ENCODE measurements around the gene BRD4.
A peak's percentile ranks its signal among the peaks of the same experiment; 100 is the strongest.
"Not testable (repeated sequence)": the region's sequence is repeated elsewhere in the genome, so short reads cannot be mapped to it uniquely, and the experiment has no call there.

The BRD4 gene

DNA sequence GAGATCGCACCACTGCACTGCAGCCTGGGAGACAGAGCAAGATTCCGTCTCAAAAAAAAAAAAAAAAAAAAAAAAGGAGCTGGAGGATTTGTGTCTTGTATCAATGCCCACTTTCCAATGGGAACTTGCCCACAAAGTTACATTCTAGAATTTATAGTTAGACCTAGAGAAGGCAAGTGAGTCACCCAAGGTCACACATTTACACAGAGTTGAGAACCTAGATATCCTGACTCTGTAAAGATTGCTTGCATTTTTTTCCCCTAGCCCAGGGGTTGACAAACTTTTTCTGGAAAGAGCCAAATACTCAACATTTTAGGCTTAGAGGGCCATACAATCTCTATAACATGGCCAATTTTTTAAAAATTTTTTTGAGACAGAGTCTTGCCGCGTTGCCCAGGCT lies 7.7 kb upstream of the BRD4 start:
- POLR2A ChIA-PET: no interaction called here
- CTCF ChIA-PET: no interaction called here
- DNase-seq (ENCODE audit: extremely low spot score): no peak
- TF ChIP-seq, protein P1, sequence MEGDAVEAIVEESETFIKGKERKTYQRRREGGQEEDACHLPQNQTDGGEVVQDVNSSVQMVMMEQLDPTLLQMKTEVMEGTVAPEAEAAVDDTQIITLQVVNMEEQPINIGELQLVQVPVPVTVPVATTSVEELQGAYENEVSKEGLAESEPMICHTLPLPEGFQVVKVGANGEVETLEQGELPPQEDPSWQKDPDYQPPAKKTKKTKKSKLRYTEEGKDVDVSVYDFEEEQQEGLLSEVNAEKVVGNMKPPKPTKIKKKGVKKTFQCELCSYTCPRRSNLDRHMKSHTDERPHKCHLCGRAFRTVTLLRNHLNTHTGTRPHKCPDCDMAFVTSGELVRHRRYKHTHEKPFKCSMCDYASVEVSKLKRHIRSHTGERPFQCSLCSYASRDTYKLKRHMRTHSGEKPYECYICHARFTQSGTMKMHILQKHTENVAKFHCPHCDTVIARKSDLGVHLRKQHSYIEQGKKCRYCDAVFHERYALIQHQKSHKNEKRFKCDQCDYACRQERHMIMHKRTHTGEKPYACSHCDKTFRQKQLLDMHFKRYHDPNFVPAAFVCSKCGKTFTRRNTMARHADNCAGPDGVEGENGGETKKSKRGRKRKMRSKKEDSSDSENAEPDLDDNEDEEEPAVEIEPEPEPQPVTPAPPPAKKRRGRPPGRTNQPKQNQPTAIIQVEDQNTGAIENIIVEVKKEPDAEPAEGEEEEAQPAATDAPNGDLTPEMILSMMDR (IDR thresholded peaks at IDR 0.05; ENCODE audit: control extremely low read depth, extremely low read depth, low read depth, missing control alignments): no peak

DNA sequence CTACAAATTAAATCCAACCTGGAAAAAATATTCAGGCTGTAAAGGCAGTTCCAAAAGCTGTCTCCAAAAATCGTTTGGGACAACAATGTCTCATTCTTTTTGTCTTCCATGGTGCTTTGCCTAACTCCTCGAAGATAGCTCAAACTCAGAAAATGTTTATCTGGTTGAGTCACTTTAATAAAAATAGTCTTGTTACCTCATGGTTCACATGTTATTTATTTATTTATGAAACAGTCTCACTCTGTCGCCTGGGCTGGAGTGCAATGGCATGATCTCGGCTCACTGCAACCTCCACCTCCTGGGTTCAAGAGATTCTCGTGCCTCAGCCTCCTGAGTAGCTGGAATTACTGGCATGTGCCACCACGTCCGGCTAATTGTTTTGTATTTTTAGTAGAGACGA lies 4.9 kb upstream of the BRD4 start:
- ChIA-PET POLR2A (no interaction called here), CTCF (interaction anchor here (0.6 to 1.1 kb wide), 5 partner anchors 9 to 82 kb away, joined by 3 read pairs; partner anchors contain the start of gene AKAP8L)
- TF ChIP-seq, protein P1 (IDR thresholded peaks at IDR 0.05; ENCODE audit: control extremely low read depth, extremely low read depth, low read depth, missing control alignments): no peak
- no peak for DNase-seq (ENCODE audit: extremely low spot score)

DNA sequence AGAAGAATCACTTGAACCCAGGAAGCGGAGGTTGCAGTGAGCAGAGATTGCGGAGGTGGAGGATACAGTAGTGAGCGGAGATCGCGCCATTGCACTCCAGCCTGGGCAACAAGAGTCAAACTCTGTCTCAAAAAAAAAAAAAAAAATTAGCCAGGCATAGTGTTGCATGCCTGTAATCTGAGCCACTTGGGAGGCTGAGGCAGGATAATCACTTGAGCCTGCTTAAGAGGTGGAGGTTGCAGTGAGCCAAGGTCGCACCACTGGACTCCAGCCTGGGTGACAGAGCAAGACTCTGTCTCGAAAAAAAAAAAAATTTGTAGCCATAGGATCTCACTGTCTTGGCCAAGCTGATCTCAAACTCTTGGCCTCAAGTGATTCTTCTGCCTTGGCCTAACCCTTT lies 3.7 kb upstream of the BRD4 start:
- DNase-seq (ENCODE audit: extremely low spot score); POLR2A ChIA-PET: not testable (repeated sequence)
- CTCF ChIA-PET: interaction anchor here (1.0 to 1.1 kb wide), 2 partner anchors 10 to 24 kb away, joined by 3 to 4 read pairs; no protein-coding TSS in a partner anchor

DNA sequence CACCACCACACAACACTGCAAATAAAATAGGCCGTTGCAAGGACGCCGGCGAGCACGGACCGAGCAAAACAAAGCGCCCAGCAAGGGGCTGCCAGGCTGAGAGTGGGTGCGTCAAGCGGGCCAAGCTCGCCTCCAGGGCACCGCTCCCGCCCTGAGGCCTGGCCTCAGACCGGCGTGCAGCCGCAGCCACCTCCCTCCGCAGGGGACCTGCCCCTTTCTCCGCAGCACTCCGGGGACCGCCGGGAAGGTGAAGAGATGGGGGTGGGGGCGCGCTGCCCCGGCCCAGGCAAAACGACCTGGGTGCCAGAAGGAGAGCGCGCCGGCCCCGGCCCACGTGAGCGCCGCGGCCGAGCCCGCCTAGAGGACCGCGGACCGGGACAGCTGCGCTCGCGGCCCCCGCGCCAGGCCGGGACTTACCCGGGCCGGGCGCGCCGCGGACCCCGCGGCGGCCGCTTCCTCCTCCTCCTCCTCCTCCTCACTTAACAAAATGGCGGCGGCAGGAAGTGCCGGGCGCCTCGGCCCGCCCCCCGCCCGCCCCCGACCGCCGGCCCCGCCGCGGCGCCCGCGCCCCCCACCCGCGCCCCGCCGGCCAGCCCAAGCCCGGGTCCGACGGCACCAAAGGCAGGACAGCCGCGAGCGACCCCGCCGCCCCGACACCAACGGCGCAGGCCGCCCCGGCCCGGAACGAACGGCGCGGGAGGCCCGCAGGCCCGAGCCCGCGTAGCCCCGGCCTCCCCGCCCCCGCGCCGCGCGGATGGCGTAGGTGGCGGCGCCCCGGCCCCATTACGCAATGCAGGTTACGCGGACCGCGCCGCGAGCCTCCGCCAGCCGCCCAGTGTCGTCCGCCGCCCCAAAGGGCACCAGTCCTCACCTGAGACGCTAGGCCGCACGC lies 674 bp downstream of the BRD4 start:
- DNase-seq (ENCODE audit: extremely low spot score): peak; percentile 73
- TF ChIP-seq, protein P1 (IDR thresholded peaks at IDR 0.05; ENCODE audit: control extremely low read depth, extremely low read depth, low read depth, missing control alignments): no peak
- CTCF ChIA-PET: no interaction called here
- POLR2A ChIA-PET: no interaction called here

DNA sequence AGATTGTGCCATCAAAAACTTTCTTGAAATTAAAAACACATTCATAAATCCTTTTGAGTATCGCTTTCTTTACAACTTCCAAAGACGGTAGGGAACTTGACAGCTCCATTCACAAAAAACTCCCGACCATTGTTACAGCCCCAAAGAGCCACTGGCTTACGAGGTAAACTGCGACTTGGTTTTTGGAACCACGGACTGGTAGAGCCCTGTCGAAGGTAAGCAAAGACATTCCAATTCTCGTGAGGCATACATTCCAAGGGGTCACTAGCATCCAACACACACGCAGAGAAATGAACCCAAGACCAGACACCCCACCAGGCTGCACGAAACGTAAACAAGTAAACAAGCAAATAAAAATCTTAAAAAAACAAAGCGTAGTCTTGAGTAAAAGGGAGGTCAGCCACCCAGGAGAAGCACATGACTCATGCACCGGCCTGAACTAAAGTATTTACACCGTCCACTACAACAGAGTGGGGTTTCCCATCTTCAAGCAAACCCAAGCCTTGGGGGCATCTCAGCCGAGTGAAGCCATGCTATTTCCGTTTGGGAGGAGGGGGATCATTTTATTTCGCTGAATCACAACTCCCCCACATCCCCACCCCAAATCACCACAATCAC lies 1.4 kb downstream of the BRD4 start:
- CTCF ChIA-PET: interaction anchor here (1.1 to 1.7 kb wide), 2 partner anchors 14 to 43 kb away, joined by 4 to 6 read pairs; no protein-coding TSS in a partner anchor
- TF ChIP-seq, protein P1 (IDR thresholded peaks at IDR 0.05; ENCODE audit: control extremely low read depth, extremely low read depth, low read depth, missing control alignments): no peak
- no peak for DNase-seq (ENCODE audit: extremely low spot score)
- POLR2A ChIA-PET: no interaction called here

DNA sequence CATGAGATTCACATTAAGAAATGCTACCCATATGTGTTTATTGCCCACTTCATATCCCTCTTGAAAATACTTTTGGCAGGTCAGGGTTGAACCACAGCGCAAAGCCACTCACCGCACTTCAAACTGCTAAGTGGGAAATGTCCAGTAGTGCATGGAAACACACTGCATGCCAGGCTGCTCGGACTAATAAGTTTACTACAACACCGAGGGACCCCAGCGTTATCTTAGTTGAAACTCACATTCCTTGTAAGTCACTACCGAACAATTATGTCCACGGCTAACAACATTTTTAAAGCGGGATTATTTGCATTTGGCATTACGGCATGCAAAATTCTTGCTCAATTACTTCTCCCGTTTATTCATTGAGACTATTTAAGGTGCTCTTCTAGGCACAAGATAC lies 4.0 kb downstream of the BRD4 start:
- POLR2A ChIA-PET: interaction anchor here (0.7 kb wide), 1 partner anchor 55 kb away, joined by 4 read pairs; no protein-coding TSS in a partner anchor
- no peak for DNase-seq (ENCODE audit: extremely low spot score)
- CTCF ChIA-PET: interaction anchor here (0.7 kb wide), 1 partner anchor 9 kb away, joined by 3 read pairs; no protein-coding TSS in a partner anchor
- TF ChIP-seq, protein P1 (IDR thresholded peaks at IDR 0.05; ENCODE audit: control extremely low read depth, extremely low read depth, low read depth, missing control alignments): no peak
